GM03348 (cell line): ENCODE data around the gene CXCL16.
"Not testable (repeated sequence)": the region's sequence is repeated elsewhere in the genome, so short reads cannot be mapped to it uniquely, and the experiment has no call there.

Experiments used
- DNase-seq: peaks from one replicate; pipeline ENCODE4 v3.0.0; 2012; ENCODE audit warnings: low spot score

CXCL16 gene

GRCh38 chr17:4721203-4722135 is 18.3 kb downstream of the CXCL16 start:
- no peak for DNase-seq

- DNase-seq: no peak
These were observed 18.9 kb downstream of the CXCL16 start for GRCh38 chr17:4720787-4721186.

- DNase-seq: no peak
These were observed 20.0 kb downstream of the CXCL16 start for GRCh38 chr17:4719684-4720221.

- no peak for DNase-seq
These were observed 20.6 kb downstream of the CXCL16 start for GRCh38 chr17:4719146-4719545.

DNA sequence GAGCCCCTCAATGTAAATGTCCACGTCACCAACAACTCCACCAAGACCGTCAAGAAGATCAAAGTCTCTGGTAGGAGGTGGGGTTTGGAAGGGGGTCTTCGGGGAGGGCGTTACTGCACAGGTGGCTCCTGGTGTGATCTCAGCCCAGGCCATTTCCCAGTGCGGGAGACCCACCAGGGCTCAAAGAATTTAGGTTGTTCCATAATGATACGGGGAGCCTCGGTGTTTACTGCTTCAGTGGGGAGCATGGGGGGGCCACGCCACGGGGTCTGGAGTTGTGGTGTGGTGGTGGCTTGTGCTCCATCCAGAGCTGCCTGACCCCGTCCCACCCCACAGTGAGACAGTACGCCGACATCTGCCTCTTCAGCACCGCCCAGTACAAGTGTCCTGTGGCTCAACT is 21.5 kb downstream of the CXCL16 start:
- DNase-seq: no peak

DNA sequence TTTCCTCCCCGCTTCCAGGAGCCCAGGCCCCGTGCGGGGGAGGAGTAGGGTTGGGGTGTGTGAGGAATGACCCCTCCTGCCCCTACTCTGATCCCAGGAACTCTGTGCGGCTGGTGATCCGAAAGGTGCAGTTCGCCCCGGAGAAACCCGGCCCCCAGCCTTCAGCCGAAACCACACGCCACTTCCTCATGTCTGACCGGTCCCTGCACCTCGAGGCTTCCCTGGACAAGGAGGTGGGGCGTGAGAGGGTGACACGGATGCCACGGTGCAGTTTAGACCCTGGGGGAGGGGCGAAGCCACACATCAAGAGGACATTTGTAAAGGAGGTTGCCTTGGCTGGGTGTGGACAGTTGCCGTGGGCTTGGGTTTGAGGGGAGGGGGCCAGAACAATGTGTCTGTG is 21.9 kb downstream of the CXCL16 start:
- no peak for DNase-seq

DNA sequence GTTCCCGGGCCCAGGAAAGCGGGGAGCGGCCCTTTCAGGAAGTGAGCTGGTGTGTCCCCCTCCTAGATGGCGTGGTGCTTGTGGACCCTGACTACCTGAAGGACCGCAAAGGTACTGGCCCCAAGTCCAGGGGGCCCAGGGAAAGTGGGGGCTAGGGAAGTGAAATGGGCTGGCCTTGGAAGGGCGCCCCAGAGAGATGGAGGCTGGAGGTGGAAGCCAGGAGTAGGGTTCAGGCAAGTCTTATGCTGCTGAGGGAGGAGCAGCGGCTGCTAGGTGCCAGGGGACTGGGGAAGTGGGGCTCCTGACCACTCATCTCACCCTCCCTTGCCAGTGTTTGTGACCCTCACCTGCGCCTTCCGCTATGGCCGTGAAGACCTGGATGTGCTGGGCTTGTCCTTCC is 23.6 kb downstream of the CXCL16 start:
- no peak for DNase-seq

GRCh38 chr17:4715063-4715744 is 24.5 kb downstream of the CXCL16 start:
- no peak for DNase-seq

DNA sequence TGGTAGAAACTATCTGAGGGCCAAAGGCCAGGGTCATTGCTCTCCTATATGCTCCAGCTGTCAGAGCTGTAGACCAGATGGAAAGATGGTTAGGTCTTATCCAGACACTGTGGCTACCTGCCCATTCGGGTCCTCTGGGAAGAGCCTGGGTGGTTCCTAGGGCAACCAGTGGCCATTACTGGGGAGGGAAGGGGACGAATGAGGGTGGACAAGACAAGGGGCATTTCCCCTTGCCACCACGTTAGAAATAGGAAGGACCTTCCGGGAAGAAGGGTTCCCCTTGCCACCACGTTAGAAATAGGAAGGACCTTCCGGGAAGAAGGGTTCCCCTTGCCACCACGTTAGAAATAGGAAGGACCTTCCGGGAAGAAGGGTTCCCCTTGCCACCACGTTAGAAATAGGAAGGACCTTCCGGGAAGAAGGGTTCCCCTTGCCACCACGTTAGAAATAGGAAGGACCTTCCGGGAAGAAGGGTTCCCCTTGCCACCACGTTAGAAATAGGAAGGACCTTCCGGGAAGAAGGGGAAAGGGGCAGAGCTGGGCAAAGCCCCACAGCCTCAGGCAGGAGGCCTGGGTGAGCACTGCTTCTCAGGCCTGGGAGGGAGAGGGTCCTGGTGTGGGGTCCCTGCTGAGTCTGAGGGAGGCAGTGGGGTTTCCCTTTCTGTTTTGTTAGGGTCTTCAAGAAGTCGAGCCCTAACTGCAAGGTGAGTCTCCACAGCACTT is 25.2 kb downstream of the CXCL16 start:
- DNase-seq: not testable (repeated sequence)

- no peak for DNase-seq
These were observed 27.2 kb downstream of the CXCL16 start for GRCh38 chr17:4712526-4712925.

DNA sequence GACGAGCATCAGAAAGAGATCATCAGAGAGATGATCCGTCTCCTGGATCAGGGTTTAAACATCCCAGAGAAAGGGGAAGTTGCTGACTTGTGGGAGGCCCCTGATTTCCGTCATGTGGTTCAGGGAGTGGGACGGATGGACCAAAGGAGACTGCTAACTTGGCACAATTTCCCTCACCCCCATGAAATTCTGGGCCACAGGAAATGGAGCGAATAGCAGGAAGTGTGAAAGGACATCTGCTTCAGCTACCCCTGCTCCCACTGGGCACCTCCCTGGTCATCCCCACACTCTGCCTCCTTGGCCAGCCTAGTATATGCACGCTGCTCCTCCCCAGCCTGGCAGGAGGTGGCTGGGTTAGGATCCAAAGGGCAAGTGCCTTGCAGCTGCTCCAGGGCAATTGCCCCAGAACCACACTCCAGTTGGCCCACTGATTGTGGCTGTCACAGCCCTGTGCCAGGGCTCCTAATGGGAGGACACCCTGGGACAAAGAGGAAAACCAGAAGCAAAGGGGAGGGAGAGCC is 28.0 kb downstream of the CXCL16 start:
- no peak for DNase-seq

- no peak for DNase-seq
These were observed 28.8 kb downstream of the CXCL16 start for GRCh38 chr17:4710693-4711634.

- peak; percentile 99 for DNase-seq
These were observed 29.7 kb downstream of the CXCL16 start, which contains the start of gene ARRB2 for GRCh38 chr17:4709794-4710692. Gene ARRB2 (plus strand): TSS chr17:4710632. CDS start chr17:4710722, 90 bp downstream.

DNA sequence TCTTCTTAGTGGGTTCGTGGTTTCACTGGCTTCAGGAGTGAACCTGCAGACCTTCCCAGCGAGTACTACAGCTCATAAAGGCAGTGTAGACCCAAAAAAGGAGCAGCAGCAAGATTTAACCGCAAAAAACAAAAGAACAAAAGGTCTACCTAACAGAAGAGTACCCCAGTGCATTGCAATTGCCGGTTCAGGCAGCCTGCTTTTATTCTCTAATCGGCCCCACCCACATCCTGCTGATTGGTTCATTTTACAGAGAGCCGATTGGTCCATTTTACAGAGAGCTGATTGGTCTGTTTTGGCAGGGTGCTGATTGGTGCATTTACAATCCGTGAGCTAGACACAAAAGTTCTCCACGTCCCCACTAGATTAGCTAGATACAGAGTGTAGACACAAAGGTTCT is 31.3 kb downstream of the CXCL16 start:
- DNase-seq: no peak

DNA sequence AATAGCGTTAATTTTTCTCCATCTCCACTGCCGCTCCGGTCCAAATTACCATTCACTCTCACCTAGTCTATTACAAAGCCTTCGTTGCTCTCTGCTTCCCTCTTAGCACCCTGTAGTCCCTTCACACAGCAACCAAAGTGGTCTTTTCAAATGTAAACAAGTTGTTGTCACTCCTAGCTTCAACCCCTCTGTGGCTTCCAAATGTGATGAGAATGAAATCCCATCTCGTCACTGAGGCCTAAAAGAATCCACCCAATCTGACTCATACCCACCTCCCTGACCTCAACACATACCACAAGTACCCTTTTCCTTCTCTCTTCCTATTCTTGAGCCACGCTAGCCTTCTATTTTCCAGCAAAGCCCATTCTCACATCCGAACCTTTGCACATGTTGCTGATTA is 33.6 kb downstream of the CXCL16 start:
- no peak for DNase-seq

GRCh38 chr17:4704991-4705390 is 34.7 kb downstream of the CXCL16 start:
- no peak for DNase-seq

DNA sequence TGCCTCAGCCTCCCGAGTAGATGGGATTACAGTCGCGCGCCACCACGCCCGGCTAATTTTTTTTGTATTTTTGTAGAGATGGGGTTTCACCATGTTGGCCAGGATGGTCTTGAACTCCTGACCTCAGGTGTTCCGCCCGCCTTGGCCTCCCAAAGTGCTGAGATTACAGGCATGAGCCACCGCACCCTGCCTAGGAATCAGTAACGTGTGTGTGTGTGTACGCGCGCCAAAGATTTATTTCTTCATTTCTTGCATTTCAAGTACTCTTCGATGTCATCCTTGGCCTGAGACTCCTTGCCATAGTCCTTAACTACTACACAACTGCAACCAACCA is 35.2 kb downstream of the CXCL16 start:
- not testable (repeated sequence) for DNase-seq

- DNase-seq: no peak
These were observed 36.4 kb downstream of the CXCL16 start for GRCh38 chr17:4703330-4703691.

DNA sequence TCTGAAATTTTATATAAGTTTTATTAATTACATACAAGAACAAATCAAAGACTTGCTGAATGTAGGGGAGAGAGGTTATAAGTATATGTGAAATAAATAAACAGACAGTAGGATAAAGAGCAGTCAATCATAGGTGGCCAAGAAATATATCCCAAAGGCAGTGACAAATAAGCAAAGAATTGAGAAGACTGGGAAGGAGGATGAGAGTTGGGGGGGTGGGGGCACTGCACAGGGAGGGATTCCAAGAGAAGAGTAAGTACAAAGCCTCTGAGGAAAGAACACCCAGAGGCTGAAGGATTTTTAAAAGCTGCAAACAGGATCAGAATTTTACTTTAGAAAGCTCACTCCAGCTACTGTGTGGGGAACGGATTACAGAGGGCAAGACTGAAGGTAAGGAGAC is 38.6 kb downstream of the CXCL16 start:
- no peak for DNase-seq
